NCI-H2196 (cell line): ENCODE measurements around the gene TNRC6C.
A peak's percentile ranks its signal among the peaks of the same experiment; 100 is the strongest.

Source experiments
- DNase-seq: peaks from one replicate; lab custom pipeline; 2025; ENCODE audit not compliant: unreplicated experiment; lab: John Stamatoyannopoulos, UW

Gene TNRC6C

GRCh38 chr17:78010759-78011158 is 52.3 kb downstream of the TNRC6C start:
- no peak for DNase-seq

- DNase-seq, result no peak
Measured at GRCh38 chr17:78012428-78012827, 53.9 kb downstream of the TNRC6C start.

- DNase-seq, result peak; percentile 90
Measured at GRCh38 chr17:78013683-78014467, 55.4 kb downstream of the TNRC6C start.

GRCh38 chr17:78014646-78015045 is 56.1 kb downstream of the TNRC6C start:
- DNase-seq, result no peak

DNA sequence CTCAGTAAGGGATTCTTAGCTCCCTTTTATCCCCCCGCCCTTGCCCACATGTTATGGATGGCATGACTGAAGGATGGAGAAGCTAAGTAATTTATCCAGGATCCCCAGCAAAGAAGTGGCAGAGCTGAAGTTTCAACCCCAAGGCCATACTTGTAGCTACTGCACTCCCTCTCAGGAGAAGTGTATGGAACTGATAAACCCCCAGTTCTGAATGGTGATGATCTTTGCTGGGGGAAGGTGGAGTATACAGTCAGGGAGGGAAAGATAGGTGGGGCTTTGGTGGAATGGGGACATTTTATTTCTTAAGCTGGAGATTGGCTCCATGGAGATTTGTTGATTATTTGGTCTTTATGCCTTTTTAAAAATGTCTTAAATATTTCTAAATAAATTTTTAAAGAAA is 58.3 kb downstream of the TNRC6C start:
- DNase-seq, result no peak

DNA sequence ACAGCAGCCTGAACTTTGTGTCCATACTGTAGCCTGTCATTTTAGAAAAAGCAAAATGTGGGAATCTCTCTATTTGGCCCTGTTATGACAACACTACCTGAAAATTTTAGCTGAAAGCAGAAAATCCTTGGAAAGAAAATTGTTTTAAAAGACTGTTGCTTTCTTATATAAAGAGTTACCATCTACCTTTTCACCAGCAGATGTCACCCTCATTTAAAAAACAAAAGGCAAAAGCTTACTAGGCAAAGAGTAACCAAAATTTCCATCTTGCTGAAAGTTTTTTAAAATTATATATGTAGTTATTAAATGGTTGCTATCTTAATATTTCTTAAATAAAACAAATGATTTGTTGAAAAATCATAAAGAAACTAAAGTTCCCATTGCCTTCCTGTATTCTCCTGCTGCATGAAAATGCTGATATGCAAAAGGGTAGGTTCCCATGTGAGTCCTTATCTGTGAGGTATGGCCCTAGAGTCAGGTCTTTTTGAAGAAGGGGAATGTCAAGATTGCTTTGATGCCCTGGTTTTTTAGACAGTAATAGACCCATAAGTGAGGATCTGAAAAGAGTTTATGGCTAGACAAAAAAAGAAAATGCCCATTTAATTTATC is 61.0 kb downstream of the TNRC6C start:
- DNase-seq, result peak; percentile 66

GRCh38 chr17:78019976-78020716 is 61.6 kb downstream of the TNRC6C start:
- DNase-seq, result no peak

DNA sequence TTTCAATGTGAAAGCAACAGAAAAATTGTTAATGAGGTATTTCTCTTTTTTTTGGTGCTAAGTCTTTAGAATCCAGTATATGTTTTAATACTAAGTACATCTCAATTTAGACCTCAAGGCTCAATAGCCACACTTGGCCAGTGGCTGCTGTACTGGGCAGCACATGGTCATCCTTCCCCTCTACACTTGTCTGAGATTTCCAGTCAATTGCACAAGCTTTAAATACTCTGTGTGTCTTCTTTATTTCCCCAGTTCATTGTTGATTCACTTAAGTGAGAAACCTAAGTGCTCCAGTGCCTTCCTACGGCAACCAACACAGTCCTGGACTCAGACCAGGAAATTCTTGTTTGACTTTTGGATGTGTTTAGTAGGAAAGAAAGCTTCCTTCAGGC is 62.2 kb downstream of the TNRC6C start:
- no peak for DNase-seq

GRCh38 chr17:78022425-78022824 is 63.9 kb downstream of the TNRC6C start:
- no peak for DNase-seq

DNA sequence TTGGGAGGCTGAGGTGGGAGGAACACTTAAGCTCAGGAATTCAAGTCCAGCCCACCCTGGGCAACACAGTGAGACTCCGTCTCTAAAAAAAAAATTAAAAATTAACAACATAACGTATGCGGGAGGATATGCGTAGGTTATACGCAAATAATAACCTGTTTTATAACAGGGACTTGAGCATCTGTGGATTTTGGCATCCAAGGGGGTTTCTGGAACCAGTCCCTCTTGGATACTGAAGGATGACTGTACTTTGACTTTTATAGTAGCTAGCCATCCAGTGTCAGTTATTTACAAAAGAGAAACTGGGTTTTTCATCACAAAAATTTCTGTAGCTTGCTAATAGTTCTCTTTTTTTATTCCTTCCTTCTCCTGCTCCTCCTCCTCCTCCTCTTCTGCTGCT is 64.5 kb downstream of the TNRC6C start:
- no peak for DNase-seq

DNA sequence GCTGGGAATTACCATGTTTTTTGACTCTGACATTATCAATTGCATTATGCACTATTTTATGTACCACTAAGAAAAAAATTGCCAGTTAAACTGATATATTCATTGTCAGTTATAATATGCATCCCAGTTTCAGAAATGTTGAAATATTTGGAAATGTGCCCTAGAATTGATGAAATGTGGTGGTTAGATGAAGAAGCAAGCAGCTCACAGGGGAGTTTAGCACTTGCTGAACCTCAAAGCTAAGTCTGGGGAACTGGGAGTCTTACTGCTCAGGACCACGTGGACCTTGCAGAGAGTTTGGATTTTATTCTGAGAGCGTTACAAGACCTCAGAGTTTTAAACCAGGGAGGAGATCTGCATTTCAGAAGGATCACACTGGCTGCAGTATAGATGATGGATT is 67.9 kb downstream of the TNRC6C start:
- DNase-seq, result no peak

DNA sequence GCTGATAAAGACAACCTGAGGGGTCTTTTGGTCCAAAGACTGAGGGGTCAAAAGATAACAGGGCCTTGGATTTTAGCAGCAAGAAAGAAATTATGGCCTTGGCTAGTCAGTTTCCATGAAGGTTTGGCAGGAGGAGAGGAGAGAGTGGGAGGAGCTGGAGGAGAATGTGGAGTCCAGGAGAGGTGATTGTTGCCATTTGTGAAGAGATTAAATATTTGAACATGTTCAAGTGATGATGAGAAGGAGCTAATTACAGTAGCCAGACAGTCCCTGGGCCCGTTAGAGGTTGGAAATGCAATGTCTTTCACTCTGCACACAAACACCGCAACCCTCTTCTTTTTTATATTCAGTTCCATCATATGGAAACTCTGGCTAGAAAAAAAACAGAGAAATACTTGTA is 68.6 kb downstream of the TNRC6C start:
- no peak for DNase-seq

GRCh38 chr17:78029697-78030096 is 71.2 kb downstream of the TNRC6C start:
- DNase-seq, result no peak

GRCh38 chr17:78031435-78031834 is 72.9 kb downstream of the TNRC6C start:
- no peak for DNase-seq

DNA sequence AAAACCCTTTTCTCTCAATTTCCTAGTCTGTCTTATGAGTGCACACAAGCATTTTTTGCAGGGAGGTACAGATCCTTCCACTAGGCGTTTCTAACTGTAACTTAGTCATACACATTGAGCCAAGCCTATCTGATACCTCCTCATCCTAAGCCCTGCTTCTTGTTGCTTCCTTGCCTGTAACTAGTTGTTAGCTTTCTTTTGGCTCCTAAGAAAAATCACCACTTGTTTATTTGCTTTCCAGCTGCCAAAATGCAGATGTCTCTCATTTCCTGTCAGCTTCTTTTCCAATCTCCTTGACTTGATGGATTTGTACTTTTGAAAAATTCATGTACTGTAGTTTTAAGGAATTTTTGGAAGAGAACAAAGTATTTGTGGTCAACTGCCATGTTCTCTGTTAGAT is 73.7 kb downstream of the TNRC6C start:
- DNase-seq, result no peak

GRCh38 chr17:78034429-78035091 is 76.1 kb downstream of the TNRC6C start:
- DNase-seq, result no peak

DNA sequence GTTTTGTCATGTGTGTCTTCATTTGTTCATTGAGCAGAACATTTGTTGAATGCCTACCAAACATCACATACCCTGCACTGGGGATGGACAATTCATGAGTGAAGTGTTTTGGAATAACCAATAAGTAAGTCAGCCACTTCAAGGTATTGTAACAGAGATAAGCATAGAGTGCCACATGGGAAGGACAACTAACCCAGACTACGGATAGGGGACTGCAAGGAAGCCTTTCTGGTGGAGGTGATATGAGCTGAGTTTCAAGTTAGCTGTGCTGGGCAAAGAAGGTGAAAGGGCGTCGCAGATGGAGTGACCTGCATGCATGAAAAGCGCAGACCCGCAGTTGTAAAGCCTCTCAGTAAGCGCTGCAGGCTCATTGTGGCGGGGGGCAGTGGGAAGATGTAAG is 78.8 kb downstream of the TNRC6C start:
- no peak for DNase-seq

GRCh38 chr17:78038748-78039288 is 80.3 kb downstream of the TNRC6C start:
- DNase-seq, result no peak

DNA sequence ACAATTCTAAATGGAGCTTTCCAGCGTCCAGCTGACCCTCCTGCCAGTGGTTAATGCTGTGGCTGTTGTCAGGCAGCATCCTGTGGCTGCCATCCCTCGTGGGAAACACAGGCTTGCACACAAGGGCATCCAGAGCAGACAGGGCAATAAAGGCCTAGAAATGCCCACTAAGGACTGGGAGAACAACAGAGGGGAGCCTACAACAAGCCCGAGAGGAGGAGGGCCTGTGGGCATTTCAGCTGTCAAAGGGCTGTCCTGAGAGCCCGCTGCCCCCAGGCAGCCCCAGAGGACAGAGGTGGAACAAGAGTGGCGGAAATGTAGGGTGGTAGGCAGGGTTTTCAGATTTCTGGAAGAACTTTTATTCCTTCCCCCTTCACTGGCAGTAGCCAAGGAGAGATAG is 81.1 kb downstream of the TNRC6C start:
- no peak for DNase-seq

DNA sequence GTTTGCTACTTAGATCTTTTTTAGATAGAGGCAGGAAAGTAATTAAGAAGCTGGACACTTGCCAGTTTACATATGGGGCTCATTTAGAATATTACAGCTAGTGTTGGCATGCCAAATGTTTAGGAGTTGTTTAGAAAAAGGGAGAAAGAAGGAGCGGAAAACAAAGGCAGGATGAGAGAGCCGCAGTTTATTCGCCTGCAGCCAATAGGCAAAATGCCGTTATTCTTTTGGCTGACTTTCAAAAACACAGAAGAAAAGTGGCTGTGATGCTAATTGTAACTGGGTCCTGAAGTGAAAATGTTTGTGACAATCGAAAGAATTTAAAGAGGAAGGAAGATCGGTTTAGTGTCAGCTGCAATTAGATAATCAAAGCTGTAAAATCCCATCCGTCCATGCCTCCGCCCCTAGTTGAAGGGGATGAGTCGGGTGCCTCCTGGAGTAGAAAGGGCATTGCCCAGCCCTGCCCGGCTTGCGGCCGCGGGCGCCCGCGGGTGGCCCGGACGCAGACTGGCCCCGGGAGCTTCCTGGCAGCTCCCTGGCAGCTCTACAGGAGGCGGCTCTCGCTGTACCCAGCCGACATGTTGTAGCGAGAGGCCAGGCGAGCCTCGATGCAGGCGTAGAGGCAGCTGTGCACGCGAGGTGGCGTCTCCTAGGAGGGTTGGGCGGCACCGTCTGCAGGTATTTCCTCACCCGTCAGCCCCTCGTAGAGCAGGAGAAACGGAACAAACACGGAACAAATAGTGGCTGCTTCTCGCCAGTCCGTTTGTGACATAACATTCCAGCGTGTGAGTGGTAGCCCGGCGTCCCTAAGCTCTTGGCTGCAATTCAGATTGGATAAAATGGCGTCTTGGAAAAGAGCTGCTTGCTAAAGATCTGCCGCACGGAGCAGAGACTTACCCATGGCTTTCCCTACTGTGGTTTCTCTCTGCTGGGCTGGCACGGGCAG is 82.2 kb downstream of the TNRC6C start:
- DNase-seq, result peak; percentile 89
